Measurements from ENCODE around the gene RNF212.

Gene RNF212

GRCh38 chr4:1090036-1090435, 23.3 kb downstream of the RNF212 start:
- no peak overlapping the region for H3K4me2 ChIP-seq (ENCODE audit: low read length)
- TF ChIP-seq, protein P1, sequence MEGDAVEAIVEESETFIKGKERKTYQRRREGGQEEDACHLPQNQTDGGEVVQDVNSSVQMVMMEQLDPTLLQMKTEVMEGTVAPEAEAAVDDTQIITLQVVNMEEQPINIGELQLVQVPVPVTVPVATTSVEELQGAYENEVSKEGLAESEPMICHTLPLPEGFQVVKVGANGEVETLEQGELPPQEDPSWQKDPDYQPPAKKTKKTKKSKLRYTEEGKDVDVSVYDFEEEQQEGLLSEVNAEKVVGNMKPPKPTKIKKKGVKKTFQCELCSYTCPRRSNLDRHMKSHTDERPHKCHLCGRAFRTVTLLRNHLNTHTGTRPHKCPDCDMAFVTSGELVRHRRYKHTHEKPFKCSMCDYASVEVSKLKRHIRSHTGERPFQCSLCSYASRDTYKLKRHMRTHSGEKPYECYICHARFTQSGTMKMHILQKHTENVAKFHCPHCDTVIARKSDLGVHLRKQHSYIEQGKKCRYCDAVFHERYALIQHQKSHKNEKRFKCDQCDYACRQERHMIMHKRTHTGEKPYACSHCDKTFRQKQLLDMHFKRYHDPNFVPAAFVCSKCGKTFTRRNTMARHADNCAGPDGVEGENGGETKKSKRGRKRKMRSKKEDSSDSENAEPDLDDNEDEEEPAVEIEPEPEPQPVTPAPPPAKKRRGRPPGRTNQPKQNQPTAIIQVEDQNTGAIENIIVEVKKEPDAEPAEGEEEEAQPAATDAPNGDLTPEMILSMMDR (IDR thresholded peaks at IDR 0.05; ENCODE audit: low read depth, low read length): no peak
- TF ChIP-seq EZH2phosphoT487 (IDR thresholded peaks at IDR 0.05; ENCODE audit: low read depth): no peak
- no peak overlapping the region for H3K9ac ChIP-seq (ENCODE audit: low read length)
- no peaks in the 10 kb centered on the region for H3K9me3 ChIP-seq (ENCODE audit: insufficient read depth, low read length)
- no peak overlapping the region for H3K4me3 ChIP-seq (ENCODE audit: low read length)
- H3K36me3 ChIP-seq (replicated peaks; ENCODE audit: low read depth, low read length): no peaks in the 10 kb centered on the region
- no peaks in the 10 kb centered on the region for H3K27me3 ChIP-seq (ENCODE audit: low read depth, low read length)
- H2AFZ ChIP-seq (ENCODE audit: low read depth, low read length): no peak overlapping the region
- H3K79me2 ChIP-seq (ENCODE audit: low read length): no peaks in the 10 kb centered on the region
- no peaks in the 10 kb centered on the region for H4K20me1 ChIP-seq (ENCODE audit: insufficient read depth, low read length)
- no peak overlapping the region for H3K27ac ChIP-seq (ENCODE audit: low read length)
- no peaks in the 10 kb centered on the region for H3K4me1 ChIP-seq (ENCODE audit: low read length)

DNA sequence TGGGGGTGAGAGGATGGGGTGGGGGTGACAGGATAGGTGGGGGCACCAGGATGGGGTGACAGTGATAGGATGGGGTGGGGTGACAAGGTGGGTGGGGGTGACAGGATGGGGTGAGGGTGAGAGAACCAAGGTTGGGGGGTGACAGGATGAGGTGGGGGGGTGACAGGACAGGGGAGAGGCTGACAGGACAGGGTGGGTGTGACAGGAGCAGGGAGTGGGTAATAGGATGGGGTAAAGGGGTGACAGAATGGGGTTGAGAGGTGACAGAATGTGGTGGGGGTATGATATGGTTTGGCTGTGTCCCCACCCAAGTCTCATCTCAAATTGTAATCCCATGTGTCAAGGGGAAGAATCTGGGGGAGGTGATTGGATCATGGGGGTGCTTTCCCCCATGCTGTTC, 26.0 kb downstream of the RNF212 start:
- H2AFZ ChIP-seq (ENCODE audit: low read depth, low read length): no peak overlapping the region
- TF ChIP-seq EZH2phosphoT487 (IDR thresholded peaks at IDR 0.05; ENCODE audit: low read depth): no peak
- TF ChIP-seq, protein P1 (IDR thresholded peaks at IDR 0.05; ENCODE audit: low read depth, low read length): no peak
- no peaks in the 10 kb centered on the region for H4K20me1 ChIP-seq (ENCODE audit: insufficient read depth, low read length)
- H3K4me3 ChIP-seq (ENCODE audit: low read length): no peak overlapping the region
- no peak overlapping the region for H3K27ac ChIP-seq (ENCODE audit: low read length)
- H3K9me3 ChIP-seq (ENCODE audit: insufficient read depth, low read length): no peaks in the 10 kb centered on the region
- H3K4me2 ChIP-seq (ENCODE audit: low read length): no peak overlapping the region
- H3K9ac ChIP-seq (ENCODE audit: low read length): no peak overlapping the region
- no peaks in the 10 kb centered on the region for H3K36me3 ChIP-seq (replicated peaks; ENCODE audit: low read depth, low read length)
- no peaks in the 10 kb centered on the region for H3K79me2 ChIP-seq (ENCODE audit: low read length)
- no peaks in the 10 kb centered on the region for H3K27me3 ChIP-seq (ENCODE audit: low read depth, low read length)
- no peaks in the 10 kb centered on the region for H3K4me1 ChIP-seq (ENCODE audit: low read length)

DNA sequence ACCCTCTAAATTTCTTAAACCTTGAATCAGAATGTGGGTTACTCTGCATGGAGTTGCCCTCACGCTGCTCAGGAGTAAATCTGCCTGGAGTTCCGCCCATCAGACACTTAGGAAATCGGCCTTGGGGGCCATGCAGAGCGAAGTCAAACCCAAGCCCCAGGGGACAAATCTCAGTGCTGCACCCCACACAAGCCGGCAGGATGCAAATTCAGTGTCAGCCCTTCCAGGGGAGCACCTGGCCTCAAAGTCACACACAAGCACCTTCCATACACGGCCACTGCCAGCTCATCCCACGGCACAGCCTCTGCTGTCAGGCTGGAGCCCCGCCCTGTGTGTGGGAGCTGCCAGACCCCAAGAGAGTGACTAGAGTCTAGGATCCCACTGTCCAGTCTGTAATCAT, 27.4 kb downstream of the RNF212 start:
- no peaks in the 10 kb centered on the region for H3K9me3 ChIP-seq (ENCODE audit: insufficient read depth, low read length)
- no peak overlapping the region for H3K4me3 ChIP-seq (ENCODE audit: low read length)
- TF ChIP-seq, protein P1 (IDR thresholded peaks at IDR 0.05; ENCODE audit: low read depth, low read length): no peak
- no peak for TF ChIP-seq EZH2phosphoT487 (IDR thresholded peaks at IDR 0.05; ENCODE audit: low read depth)
- no peaks in the 10 kb centered on the region for H3K4me1 ChIP-seq (ENCODE audit: low read length)
- no peaks in the 10 kb centered on the region for H3K79me2 ChIP-seq (ENCODE audit: low read length)
- H3K9ac ChIP-seq (ENCODE audit: low read length): no peak overlapping the region
- H3K36me3 ChIP-seq (replicated peaks; ENCODE audit: low read depth, low read length): no peaks in the 10 kb centered on the region
- H2AFZ ChIP-seq (ENCODE audit: low read depth, low read length): no peak overlapping the region
- H3K27me3 ChIP-seq (ENCODE audit: low read depth, low read length): no peaks in the 10 kb centered on the region
- no peak overlapping the region for H3K27ac ChIP-seq (ENCODE audit: low read length)
- H4K20me1 ChIP-seq (ENCODE audit: insufficient read depth, low read length): no peaks in the 10 kb centered on the region
- H3K4me2 ChIP-seq (ENCODE audit: low read length): no peak overlapping the region

DNA sequence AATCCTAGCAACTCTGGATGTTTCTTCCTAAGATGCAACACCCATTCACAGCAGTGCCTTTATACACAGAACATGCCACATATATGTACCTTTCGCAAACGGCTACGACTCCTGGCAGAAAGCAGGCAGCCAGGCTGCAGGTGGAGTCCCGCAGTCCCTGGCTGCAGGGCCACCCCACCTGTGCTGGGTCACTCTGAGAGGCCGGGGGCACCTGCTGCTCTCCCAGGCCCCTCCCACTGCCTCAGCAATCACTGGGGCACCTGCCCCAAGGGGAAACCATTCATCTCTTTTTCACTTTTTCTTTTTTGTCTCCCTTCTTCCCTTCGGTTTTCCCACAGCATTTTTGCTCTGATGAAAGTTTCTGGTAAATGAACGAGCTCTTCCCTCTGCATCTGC, 28.0 kb downstream of the RNF212 start:
- Histone ChIP-seq H3K27me3 (ENCODE audit: low read depth, low read length) (peaks cover 3% of the 10 kb centered on the region; the same call in 1 of the 2 replicates), H3K4me3 (ENCODE audit: low read length) (no peak overlapping the region), H2AFZ (ENCODE audit: low read depth, low read length) (no peak overlapping the region), H3K79me2 (ENCODE audit: low read length) (no peaks in the 10 kb centered on the region), H3K4me2 (ENCODE audit: low read length) (no peak overlapping the region), H3K9me3 (ENCODE audit: insufficient read depth, low read length) (no peaks in the 10 kb centered on the region), H3K4me1 (ENCODE audit: low read length) (no peaks in the 10 kb centered on the region), H3K36me3 (replicated peaks; ENCODE audit: low read depth, low read length) (no peaks in the 10 kb centered on the region), H3K27ac (ENCODE audit: low read length) (no peak overlapping the region), H4K20me1 (ENCODE audit: insufficient read depth, low read length) (no peaks in the 10 kb centered on the region), H3K9ac (ENCODE audit: low read length) (no peak overlapping the region)
- TF ChIP-seq, protein P1 (IDR thresholded peaks at IDR 0.05; ENCODE audit: low read depth, low read length): no peak

Measured in OCI-LY3 (cell line).